ENCODE results near the gene PDCD5.

GRCh38 chr19:32630338-32630737, 49.3 kb downstream of the PDCD5 start:
- TF ChIP-seq POLR2A (IDR thresholded peaks at IDR 0.05) (no peak), CTCF (IDR thresholded peaks at IDR 0.05) (no peak), POLR2AphosphoS5 (IDR thresholded peaks at IDR 0.05) (no peak)

Data from prostate gland (tissue), 2 donors.